ENCODE results near the gene GATA3.

DNA sequence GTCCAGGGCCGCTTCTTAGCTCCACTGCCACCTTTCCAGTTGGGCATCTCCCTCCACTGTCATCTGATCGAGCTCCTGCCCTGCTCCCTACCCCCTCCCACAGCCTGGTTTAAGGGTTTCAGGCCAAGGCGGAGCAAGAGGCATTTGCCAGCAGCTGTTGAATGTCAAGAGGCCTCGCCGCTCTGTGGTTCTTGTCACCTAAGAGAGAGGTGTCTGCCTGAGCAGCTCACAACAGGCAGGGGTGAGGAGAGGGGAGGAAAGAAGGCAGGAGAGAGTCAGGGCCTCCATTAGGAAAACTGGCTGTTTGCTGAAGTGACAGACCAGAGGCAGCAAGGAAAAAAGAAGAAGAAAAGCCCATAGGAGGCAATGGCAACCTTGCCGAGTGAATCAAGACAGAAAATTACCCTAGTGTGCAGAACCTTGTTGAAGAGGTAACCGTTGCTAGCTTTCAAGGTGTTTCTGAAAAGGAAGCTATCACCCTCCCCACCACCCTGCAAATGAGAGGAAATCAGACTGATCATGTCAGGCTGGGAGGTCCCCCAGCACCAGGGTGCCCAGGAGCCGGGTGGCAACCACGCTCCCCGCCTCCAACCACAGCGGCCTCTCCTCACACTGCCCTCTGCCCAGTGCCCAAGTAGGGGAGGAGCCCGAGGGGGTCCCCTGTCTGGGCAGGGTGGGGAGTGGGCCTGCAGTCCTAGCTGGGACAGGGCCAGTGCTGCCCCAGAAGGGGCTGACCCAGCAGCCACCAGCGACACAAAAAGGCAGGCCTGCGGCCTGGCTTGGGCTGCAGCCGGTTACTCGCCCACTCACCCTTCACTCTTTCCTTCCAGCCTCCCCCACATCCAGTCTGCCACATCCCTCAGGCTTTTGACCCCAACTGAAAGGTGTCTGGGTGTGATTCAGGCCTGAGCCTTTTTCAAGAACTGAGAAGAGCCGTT is 7.1 kb downstream of the GATA3 start:
- no peak for TF ChIP-seq GATA2 (IDR thresholded peaks at IDR 0.05; ENCODE audit: low read depth, low read length)
- TF ChIP-seq GATA3 (IDR thresholded peaks at IDR 0.05; ENCODE audit: low read depth, low read length), result no peak
